ENCODE results near the gene PRKCE.

DNA sequence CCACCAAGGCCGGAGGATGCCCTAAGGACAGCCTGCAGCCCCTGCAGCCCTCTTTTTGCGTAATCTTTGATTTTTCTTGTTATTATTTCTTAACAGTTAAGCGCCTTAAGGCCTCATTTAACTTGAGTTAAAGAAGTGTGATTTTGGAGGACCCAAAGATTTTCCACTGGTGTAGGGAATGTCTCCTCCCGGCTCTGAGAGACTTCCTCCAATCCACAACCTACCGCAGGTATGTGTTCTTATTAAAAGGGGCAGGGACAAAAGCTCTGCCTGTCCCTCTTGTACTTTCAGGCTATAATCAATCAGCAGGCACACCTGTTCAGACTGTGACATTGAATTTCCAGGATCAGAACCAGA is 285.1 kb downstream of the PRKCE start:
- TF ChIP-seq, protein P1, sequence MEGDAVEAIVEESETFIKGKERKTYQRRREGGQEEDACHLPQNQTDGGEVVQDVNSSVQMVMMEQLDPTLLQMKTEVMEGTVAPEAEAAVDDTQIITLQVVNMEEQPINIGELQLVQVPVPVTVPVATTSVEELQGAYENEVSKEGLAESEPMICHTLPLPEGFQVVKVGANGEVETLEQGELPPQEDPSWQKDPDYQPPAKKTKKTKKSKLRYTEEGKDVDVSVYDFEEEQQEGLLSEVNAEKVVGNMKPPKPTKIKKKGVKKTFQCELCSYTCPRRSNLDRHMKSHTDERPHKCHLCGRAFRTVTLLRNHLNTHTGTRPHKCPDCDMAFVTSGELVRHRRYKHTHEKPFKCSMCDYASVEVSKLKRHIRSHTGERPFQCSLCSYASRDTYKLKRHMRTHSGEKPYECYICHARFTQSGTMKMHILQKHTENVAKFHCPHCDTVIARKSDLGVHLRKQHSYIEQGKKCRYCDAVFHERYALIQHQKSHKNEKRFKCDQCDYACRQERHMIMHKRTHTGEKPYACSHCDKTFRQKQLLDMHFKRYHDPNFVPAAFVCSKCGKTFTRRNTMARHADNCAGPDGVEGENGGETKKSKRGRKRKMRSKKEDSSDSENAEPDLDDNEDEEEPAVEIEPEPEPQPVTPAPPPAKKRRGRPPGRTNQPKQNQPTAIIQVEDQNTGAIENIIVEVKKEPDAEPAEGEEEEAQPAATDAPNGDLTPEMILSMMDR (IDR thresholded peaks at IDR 0.05): peak; percentile 6
- no peak for TF ChIP-seq EZH2 (IDR thresholded peaks at IDR 0.05; ENCODE audit: borderline replicate concordance, insufficient read depth, low read depth, low read length, poor library complexity, severe bottlenecking)
